H9 (cell line): ENCODE results near the gene CEP112. TPM values are rescaled to one million over a fixed set of nuclear protein-coding genes. Genes with fewer than 3 reads are reported as not detected.

Experiments used
- DNase-seq: peaks from one replicate; pipeline ENCODE4 v3.0.0-alpha.2; 2017
- H2AFZ ChIP-seq: one replicate; pipeline ENCODE4 v1.6.1; 2013; ENCODE audit warnings: mild to moderate bottlenecking, low read length, control low read depth, moderate library complexity
- H2AK5ac ChIP-seq: 2 replicates; pipeline ENCODE4 v1.6.1; 2013; ENCODE audit warnings: low read length, control low read depth, mixed read lengths; ENCODE audit not compliant: insufficient read length
- H2BK120ac ChIP-seq: one replicate; pipeline ENCODE4 v1.6.1; 2013; ENCODE audit warnings: low read depth, mild to moderate bottlenecking, low read length, control low read depth, inconsistent platforms; ENCODE audit not compliant: poor library complexity, severe bottlenecking
- H2BK12ac ChIP-seq: 2 replicates; pipeline ENCODE4 v1.6.1; 2013; ENCODE audit warnings: low read length, control low read depth, mixed read lengths, low read depth; ENCODE audit not compliant: insufficient read length
- H2BK15ac ChIP-seq: 2 replicates; pipeline ENCODE4 v1.6.1; 2013; ENCODE audit warnings: low read depth, low read length, control low read depth
- H2BK20ac ChIP-seq: one replicate; pipeline ENCODE4 v1.6.1; 2013; ENCODE audit warnings: low read depth, mild to moderate bottlenecking, low read length, control low read depth, inconsistent platforms; ENCODE audit not compliant: poor library complexity, severe bottlenecking
- H2BK5ac ChIP-seq: 2 replicates; pipeline ENCODE4 v1.6.1; 2013; ENCODE audit warnings: low read length, control low read depth, mixed read lengths; ENCODE audit not compliant: insufficient read length
- H3K14ac ChIP-seq: 2 replicates; pipeline ENCODE4 v1.6.1; 2013; ENCODE audit warnings: low read length, control low read depth; ENCODE audit not compliant: insufficient read depth
- H3K18ac ChIP-seq: 2 replicates; pipeline ENCODE4 v1.6.1; 2013; ENCODE audit warnings: low read depth, mild to moderate bottlenecking, mixed read lengths, low read length, control low read depth; ENCODE audit not compliant: insufficient read length
- H3K23ac ChIP-seq: 2 replicates; pipeline ENCODE4 v1.6.1; 2013; ENCODE audit warnings: low read length, control low read depth, mixed read lengths, low read depth; ENCODE audit not compliant: insufficient read length
- H3K23me2 ChIP-seq: 2 replicates; pipeline ENCODE4 v1.6.1; 2013; ENCODE audit warnings: low read depth, mild to moderate bottlenecking, mixed read lengths, low read length, control low read depth; ENCODE audit not compliant: insufficient read length, poor library complexity, severe bottlenecking
- H3K27ac ChIP-seq: 2 replicates; pipeline ENCODE4 v1.5.1; 2013; ENCODE audit warnings: low read length, control low read depth, mixed read lengths, low read depth; ENCODE audit not compliant: insufficient read length
- H3K27me3 ChIP-seq: 2 replicates; pipeline ENCODE4 v1.6.1; 2013; ENCODE audit warnings: low read length, control low read depth, inconsistent platforms; ENCODE audit not compliant: insufficient read depth
- H3K4ac ChIP-seq: 2 replicates; pipeline ENCODE4 v1.6.1; 2013; ENCODE audit warnings: low read depth, mild to moderate bottlenecking, control low read depth, inconsistent platforms, low read length, moderate library complexity
- H3K4me1 ChIP-seq: 2 replicates; pipeline ENCODE4 v1.6.1; 2013; ENCODE audit warnings: low read length, control low read depth, inconsistent platforms; ENCODE audit not compliant: insufficient read depth
- H3K4me2 ChIP-seq: 2 replicates; pipeline ENCODE4 v1.6.1; 2013; ENCODE audit warnings: low read length, control low read depth, mixed read lengths; ENCODE audit not compliant: insufficient read length, insufficient read depth
- H3K56ac ChIP-seq: 2 replicates; pipeline ENCODE4 v1.6.1; 2013; ENCODE audit warnings: low read depth, mild to moderate bottlenecking, mixed read lengths, low read length, control low read depth; ENCODE audit not compliant: insufficient read length
- H3K79me1 ChIP-seq: 2 replicates; pipeline ENCODE4 v1.6.1; 2013; ENCODE audit warnings: low read depth, mild to moderate bottlenecking, moderate library complexity, low read length, control low read depth, inconsistent platforms; ENCODE audit not compliant: insufficient read depth, poor library complexity, severe bottlenecking
- H3K79me2 ChIP-seq: 2 replicates; pipeline ENCODE4 v1.6.1; 2013; ENCODE audit warnings: low read length, control low read depth, inconsistent platforms; ENCODE audit not compliant: insufficient read depth
- H3K9ac ChIP-seq: 2 replicates; pipeline ENCODE4 v1.6.1; 2013; ENCODE audit warnings: low read length, control low read depth, mixed read lengths; ENCODE audit not compliant: insufficient read length; ENCODE audit errors: extremely low read depth
- H3K9me3 ChIP-seq: one replicate; pipeline ENCODE4 v1.6.1; 2013; ENCODE audit warnings: low read depth, low read length, inconsistent platforms; ENCODE audit not compliant: control insufficient read depth
- H3T11ph ChIP-seq: one replicate; pipeline ENCODE4 v1.6.1; 2013; ENCODE audit warnings: mild to moderate bottlenecking, low read length, control low read depth, inconsistent platforms
- H4K20me1 ChIP-seq: one replicate; pipeline ENCODE4 v1.6.1; 2013; ENCODE audit not compliant: control insufficient read depth, insufficient read length, insufficient read depth
- H4K5ac ChIP-seq: 2 replicates; pipeline ENCODE4 v1.6.1; 2013; ENCODE audit warnings: low read depth, mild to moderate bottlenecking, mixed read lengths, low read length, control low read depth; ENCODE audit not compliant: insufficient read length
- H4K8ac ChIP-seq: replicated peaks from 2 replicates; pipeline ENCODE4 v1.6.1; 2013; ENCODE audit warnings: low read length, control low read depth, mixed read lengths, low read depth; ENCODE audit not compliant: insufficient read length
- H4K91ac ChIP-seq: 2 replicates; pipeline ENCODE4 v1.6.1; 2013; ENCODE audit warnings: low read depth, mild to moderate bottlenecking, moderate library complexity, mixed read lengths, low read length, control low read depth; ENCODE audit not compliant: insufficient read length
- H3K27ac Mint-ChIP-seq, 3 experiments: 2 replicates in 2 of 3; 3 replicates in 1 of 3; pipeline ENCODE4 v1.8.0; 2020 to 2021; ENCODE audit warnings: mixed read lengths in 3 of 3, mild to moderate bottlenecking in 1 of 3, moderate library complexity in 1 of 3
- H3K27me3 Mint-ChIP-seq: 2 replicates; pipeline ENCODE4 v1.8.0; 2021; ENCODE audit warnings: low read depth, mild to moderate bottlenecking, moderate library complexity, mixed read lengths
- H3K36me3 Mint-ChIP-seq, 3 experiments: 2 replicates in 2 of 3; 3 replicates in 1 of 3; pipeline ENCODE4 v1.8.0; 2020 to 2021; ENCODE audit warnings: low read depth in 3 of 3, mixed read lengths in 3 of 3; ENCODE audit not compliant: insufficient read depth in 1 of 3
- H3K4me1 Mint-ChIP-seq, 2 experiments: 2 replicates each; pipeline ENCODE4 v1.8.0; 2020; ENCODE audit warnings: mixed read lengths in 2 of 2
- H3K4me3 Mint-ChIP-seq, 2 experiments: 2 replicates in 1 of 2; 3 replicates in 1 of 2; pipeline ENCODE4 v1.8.0; 2020 to 2021; ENCODE audit warnings: mild to moderate bottlenecking in 2 of 2, mixed read lengths in 2 of 2, moderate library complexity in 1 of 2
- H3K9me3 Mint-ChIP-seq, 2 experiments: 2 replicates in 1 of 2; 3 replicates in 1 of 2; pipeline ENCODE4 v1.8.0; 2020; ENCODE audit warnings: mild to moderate bottlenecking in 2 of 2, mixed read lengths in 2 of 2, moderate library complexity in 1 of 2
- CTCF ChIP-seq: fragments of 200-600 bp; sonication (generic); conservative IDR thresholded peaks from 3 replicates; pipeline ENCODE4 v1.8.0; 2021; ENCODE audit warnings: antibody characterized with exemption, mild to moderate bottlenecking
- WGBS: extraction: QIAGEN DNeasy Blood & Tissue Kit; methylation state at CpG from one replicate; pipeline ENCODE4 v1.1.7; 2013; ENCODE audit warnings: missing lambda C conversion rate, low lambda C conversion rate, mixed read lengths; ENCODE audit not compliant: insufficient read length; ENCODE audit errors: extremely low coverage; 5-methylcytosine and 5-hydroxymethylcytosine counted together
- total RNA-seq: library from RNA; stranded (reverse); gene quantifications from 2 replicates; pipeline ENCODE4 v1.2.1, GENCODE V29; 2021

CEP112 gene
- total RNA-seq, 1 experiment from 2014 or later: 5.4 TPM

GRCh38 chr17:66178642-66179041, 13.3 kb downstream of the CEP112 start:
- Histone ChIP-seq H3K4me1 (no peaks in the 10 kb centered on the region), H3K4me2 (no peak overlapping the region), H4K91ac (no peak overlapping the region), H4K20me1 (no peaks in the 10 kb centered on the region), H3K56ac (no peak overlapping the region), H2BK15ac (no peak overlapping the region), H3K9me3 (no peaks in the 10 kb centered on the region), H3K79me1 (no peaks in the 10 kb centered on the region), H3K4ac (no peak overlapping the region), H2BK120ac (no peak overlapping the region), H3K18ac (no peak overlapping the region), H3T11ph (no peak overlapping the region), H3K23me2 (no peaks in the 10 kb centered on the region), H3K79me2 (no peaks in the 10 kb centered on the region), H3K23ac (no peak overlapping the region), H3K27ac (no peak overlapping the region), H2BK20ac (no peak overlapping the region), H4K5ac (no peak overlapping the region), H3K14ac (no peak overlapping the region), H3K9ac (no peak overlapping the region), H2AFZ (no peak overlapping the region), H2BK12ac (no peak overlapping the region), H4K8ac (no peak overlapping the region), H3K27me3 (no peaks in the 10 kb centered on the region), H2BK5ac (no peak overlapping the region), H2AK5ac (no peak overlapping the region)
- no CpG with 5 or more reads among the region's 4 CpGs for WGBS
- H3K9me3 Mint-ChIP-seq: no peaks in the 10 kb centered on the region
- no peak for DNase-seq
- H3K27ac Mint-ChIP-seq: no peak overlapping the region
- peaks cover 0 to 8% (median 0%) of the 10 kb centered on the region in 3 experiments; a peak in 2 of 7 replicates for H3K36me3 Mint-ChIP-seq
- TF ChIP-seq CTCF: no peak
- H3K4me3 Mint-ChIP-seq: no peak overlapping the region
- no peaks in the 10 kb centered on the region for H3K27me3 Mint-ChIP-seq
- no peaks in the 10 kb centered on the region for H3K4me1 Mint-ChIP-seq
